GM12892 (cell line): ENCODE measurements around the gene CIITA.
"Not testable (repeated sequence)": the region's sequence is repeated elsewhere in the genome, so short reads cannot be mapped to it uniquely, and the experiment has no call there.

Experiments
- DNase-seq: peaks from one replicate; pipeline ENCODE4 v3.0.0; 2011; ENCODE audit not compliant: insufficient read length
- FAIRE-seq: peaks from 2 replicates; lab custom pipeline; 2011; peaks lifted over from hg19 to GRCh38; lab: Jason Lieb, UNC
- POLR2A ChIP-seq: IDR thresholded peaks from 2 replicates; pipeline ENCODE4 v1.6.1; 2011; ENCODE audit warnings: low read depth, low read length, control low read depth
- POLR2AphosphoS5 ChIP-seq: IDR thresholded peaks from 2 replicates; pipeline ENCODE4 v1.6.1; 2011; ENCODE audit warnings: low read depth, low read length, control low read depth
- TAF1 ChIP-seq: IDR thresholded peaks from 2 replicates; pipeline ENCODE4 v1.6.1; 2011; ENCODE audit warnings: low read depth, mild to moderate bottlenecking, control low read depth, low read length, borderline replicate concordance

Gene CIITA

DNA sequence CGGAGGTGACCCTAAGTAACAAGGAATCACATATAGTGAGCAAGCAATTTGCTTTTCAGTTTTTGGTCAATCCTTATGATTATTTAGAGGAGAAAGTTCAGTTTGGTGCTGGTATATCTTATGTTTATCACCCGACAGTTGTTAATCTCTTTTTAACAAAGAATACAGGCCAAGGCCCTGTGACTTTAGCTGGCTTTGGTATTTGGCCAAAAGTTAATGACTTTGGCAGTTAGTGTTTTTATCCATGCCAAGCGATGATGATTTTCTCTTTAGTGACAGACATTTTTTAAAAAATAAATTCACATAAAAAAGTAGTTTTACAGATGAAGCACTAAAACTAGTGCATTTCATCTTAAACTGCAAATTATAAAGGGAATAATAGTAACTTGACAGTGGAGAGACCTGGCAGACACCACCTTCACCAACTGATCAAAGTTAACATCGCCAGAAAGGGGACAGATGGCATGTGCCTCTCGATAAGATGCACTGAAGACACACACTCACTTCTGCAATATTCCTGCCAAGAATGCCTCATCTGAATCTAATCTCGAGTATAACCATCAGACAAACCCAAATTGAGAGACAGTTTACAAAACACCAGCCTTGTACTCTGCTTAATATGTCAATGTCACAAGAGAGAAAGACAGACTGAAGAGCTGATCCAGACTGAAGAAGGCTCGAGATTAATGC, 58.4 kb downstream of the CIITA start:
- FAIRE-seq (peak; percentile 48), DNase-seq (no peak)

DNA sequence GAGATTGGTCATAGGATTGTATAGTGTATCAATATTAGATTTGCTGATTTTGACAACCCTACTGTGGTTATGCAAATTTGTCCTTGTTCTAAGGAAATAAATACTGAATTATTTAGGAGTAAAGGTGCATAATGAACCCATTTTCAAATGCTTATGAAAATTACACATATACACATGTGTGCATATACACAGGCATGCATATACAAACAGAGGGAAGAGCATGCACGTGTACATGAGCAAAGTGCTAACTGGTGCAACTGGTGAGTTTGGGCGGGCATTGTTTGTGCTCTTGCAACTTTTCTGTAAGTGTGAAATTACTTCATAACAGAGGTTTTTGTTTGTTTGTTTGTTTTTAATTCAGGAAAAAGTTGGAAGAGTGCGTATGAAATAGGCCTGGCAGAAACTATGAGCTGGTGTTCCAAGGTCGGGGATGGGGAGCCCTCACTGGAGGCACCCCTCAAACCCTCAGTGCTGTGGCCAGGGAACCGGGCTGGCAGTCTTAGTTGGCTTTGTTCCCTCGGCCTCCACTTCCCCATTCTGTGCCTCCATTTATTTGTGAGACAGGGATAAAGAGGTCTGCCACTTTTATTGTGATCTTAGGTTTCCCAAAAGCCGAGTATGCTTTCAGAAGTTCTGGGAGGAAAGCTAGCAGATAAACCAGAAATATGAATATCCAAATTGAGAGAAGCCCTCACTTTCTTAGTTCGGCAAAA, 59.4 kb downstream of the CIITA start:
- DNase-seq (no peak), FAIRE-seq (no peak)
- TF ChIP-seq TAF1 (no peak), POLR2A (no peak), POLR2AphosphoS5 (no peak)

More for the DNA sequence above, 58.4 kb downstream of the CIITA start:
- TF ChIP-seq TAF1 = no peak
- TF ChIP-seq POLR2AphosphoS5 = no peak

DNA sequence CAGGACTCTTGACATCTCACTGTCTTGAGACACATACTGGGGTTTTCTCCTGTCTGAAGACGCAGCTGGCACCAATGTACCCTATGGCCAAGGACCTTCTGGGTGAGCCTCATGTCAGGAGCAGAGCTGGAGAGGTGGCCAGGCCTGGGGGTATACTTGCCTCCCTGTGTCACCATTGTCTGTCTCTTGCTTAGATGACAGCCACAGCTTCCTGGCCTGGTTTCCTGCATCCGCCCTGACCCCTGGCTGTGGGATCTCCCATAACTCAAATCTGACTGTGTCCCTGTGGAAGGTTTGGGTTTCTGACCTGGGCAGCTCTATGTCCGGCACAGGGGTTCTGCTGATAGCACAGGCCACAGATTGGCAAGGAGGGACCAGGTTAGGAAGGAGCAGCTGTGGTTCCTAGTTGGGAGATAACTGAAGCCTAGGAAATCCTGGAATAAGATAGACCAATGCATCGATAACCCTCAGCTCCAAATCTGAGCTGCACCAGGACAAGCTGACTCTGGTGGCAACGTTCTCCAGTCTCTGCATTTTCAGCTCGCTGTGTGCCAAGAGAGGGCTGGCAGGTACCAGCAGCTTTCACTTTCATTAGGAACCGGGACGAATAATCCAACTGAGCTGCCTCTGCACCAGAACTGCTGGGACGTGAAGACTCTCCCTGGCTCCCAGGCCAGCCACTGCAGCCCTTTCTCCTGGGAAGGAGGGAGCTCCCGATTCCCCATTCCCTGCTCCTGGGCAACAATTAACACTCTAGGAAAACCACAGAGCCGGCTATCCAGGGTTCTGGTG, 60.3 kb downstream of the CIITA start:
- FAIRE-seq = no peak
- no peak for DNase-seq
- TF ChIP-seq TAF1 (no peak), POLR2AphosphoS5 (0 out of 2 replicates have a peak, but pooled peaks have one; percentile 25), POLR2A (peak; percentile 41)

DNA sequence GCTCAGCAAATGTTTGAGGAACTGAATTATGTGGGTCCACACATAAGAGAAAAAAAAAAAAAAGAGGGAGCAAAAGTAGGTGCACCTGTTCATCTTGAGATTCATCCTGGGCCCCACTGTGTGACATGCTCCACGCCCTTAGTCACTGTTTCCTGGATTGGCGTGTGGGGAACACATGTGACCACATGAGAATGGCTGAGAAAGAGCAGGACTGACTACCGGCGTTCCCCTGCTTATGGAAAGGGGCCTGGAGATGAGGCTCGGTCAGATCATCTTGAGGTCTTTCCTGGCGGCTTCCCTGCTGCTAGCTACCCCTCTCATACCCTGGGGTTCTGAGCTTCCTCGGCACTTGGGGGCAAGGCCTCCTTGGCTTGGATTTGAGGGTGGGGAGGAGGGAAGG, 61.3 kb downstream of the CIITA start:
- TF ChIP-seq POLR2AphosphoS5 = peak; percentile 31; the same call in 1 of the 2 replicates
- no peak for TF ChIP-seq POLR2A
- no peak for DNase-seq
- no peak for FAIRE-seq

DNA sequence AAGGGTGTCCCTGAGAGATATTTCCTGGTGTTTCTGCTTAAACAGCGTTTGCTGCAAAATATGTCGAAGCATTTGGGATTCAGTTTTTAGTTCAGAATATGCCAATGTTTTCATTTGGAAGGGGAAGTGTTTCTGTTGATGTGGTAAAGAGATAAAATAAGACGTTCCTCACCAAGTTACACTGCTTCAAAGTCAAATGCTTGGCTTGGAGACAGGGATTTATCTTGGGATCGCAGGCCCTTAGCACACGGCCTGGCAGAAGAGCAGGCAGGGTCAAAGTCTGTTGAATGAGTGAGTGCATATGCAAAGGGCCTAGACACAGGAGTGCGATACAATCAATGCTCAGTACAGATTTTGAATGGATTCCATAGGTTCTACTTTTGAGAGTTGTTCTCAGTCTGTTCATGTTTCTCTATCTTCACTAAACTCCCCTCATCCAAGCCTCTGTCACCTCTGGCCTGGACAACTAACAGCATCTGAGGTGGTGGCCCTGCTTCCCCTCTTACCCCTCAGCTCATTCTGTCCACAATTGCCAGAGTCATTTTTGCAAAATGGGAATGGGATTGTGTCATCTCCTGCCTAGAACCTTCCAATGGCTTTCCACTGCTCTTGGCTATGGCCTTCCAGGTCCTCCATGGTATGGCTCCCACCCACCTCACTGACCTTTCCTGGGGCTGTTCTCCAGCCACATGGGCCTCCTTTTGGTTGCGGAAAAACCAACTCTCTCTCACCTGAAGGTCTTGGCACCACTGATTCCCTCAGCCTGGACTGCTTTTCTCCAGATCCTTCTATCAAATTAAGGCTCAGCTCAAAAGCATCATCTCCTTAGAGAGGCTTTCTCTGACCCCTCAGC, 62.0 kb downstream of the CIITA start:
- DNase-seq (no peak), FAIRE-seq (no peak)
- no peak for TF ChIP-seq TAF1
- no peak for TF ChIP-seq POLR2A
- TF ChIP-seq POLR2AphosphoS5 = no peak; the same call in 1 of the 2 replicates

DNA sequence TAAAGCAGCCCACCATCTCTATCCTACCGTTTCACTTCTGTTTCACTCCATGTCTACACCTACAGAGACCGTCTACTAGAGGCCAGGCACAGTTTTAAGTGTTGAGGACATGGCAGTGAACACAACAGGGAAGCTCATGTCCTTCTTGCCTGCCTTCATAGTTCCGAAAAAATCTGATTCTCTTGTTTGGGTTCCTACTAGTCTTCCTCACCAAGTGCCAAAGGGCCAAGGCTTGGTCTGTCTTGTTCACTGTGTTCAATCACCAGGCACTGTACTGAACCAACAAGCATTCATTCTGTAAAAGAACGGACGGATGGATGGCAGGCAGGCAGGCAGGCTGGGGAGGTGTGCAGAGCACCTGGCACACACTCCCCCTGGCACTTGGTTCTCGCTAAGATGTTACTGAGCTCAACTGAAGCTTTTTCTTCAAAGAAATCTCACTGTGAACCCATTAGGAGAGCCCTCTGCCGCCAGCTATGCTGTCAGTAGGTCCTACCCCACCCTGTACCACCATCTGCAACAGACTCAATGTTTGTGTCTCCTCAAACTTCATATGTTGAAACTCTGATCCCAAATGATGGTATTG, 62.7 kb downstream of the CIITA start:
- no peak for FAIRE-seq
- DNase-seq = no peak
- TF ChIP-seq POLR2A (0 out of 2 replicates have a peak, but pooled peaks have one; percentile 7), POLR2AphosphoS5 (no peak)

DNA sequence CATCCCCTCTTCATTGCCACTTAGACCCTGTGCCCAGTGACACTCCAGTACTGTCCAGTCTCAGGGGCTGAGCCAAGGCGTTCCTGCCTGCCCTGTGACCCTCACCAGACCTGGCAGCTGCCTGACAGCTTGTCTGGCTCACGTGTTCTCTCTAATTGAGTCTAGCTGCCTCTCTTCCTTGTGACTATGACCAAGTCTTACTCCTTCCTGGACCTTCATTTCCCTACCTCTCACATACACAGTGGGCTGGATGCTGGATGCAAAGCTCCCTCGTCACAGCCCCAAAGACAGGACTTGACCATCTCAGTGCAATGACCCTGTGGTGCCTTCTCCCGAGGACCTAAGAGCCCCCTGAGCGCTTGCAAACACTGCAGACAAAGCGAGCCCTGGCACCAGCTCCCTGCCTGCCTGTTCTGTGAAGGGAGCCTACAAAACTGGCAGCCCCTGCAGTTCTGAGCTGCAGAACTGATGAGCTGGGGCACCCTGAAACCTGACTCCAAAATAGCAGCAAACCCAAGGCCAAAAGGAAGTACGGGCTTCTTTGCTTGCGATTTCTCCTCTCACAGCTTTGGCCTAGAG, 63.6 kb downstream of the CIITA start:
- TF ChIP-seq POLR2AphosphoS5 = no peak
- DNase-seq (no peak), FAIRE-seq (no peak)

DNA sequence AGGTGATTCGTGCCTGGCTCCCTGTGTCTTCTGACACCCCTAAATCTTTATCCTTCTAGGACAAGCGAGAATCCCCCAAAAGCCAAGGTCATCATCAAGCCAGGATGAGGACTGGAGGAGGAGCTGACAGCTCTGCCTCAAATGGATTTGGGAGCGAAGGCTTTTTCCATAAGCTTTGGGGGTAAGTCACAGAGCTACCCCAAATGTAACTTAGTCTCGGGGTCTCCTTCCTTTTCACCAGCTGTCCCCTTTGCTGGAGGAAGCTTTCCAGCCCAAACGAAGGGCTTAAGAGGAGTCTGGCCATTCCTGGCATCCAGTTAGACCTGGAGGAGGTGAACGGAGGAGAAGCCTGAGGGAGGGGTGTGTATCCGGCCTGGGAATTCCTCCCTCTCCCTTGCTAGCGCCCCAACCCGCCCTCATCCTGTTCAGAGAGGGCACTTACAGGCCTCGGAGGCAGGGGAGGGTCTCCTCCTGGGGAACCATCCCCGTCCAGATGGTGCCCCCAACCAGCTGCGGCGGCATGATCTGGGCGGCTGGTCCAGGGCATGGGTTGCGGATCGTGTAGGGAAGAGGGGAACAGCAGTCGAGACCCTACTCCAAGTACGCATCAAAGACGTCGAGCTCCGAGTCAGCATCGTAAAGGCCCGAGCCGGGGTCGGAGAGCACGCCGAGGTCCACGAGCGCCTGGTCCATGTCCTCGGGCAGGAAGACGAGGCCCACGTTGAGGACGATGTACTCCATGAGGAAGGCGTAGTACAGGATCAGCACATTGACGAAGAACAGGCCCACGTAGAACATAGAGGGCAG, 64.3 kb downstream of the CIITA start:
- FAIRE-seq = no peak
- DNase-seq = no peak
- TF ChIP-seq POLR2AphosphoS5 = no peak
- no peak for TF ChIP-seq TAF1
- no peak for TF ChIP-seq POLR2A

DNA sequence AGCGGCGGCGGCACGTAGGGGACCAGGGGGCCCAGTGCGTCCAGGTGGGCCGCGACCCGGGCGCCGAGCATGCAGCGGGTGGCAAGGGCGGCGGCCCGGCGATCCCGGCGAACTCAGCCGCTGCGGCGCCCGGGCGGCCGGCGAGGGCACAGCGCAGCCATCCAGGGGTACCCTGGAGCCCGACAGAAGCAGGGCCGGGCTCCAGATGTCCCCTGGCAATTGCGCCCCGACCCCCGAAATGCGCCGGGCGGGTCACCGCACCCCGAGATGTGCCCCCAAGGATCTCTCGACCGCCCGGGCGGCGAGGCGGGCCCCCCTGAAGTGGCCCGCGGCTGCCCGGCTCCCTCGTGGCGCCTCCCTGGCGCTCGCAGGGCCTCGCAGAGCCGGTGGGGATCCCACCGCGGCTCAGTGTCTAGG, 64.9 kb downstream of the CIITA start:
- not testable (repeated sequence) for FAIRE-seq

More for the DNA sequence above, 64.9 kb downstream of the CIITA start:
- DNase-seq = not testable (repeated sequence)
